GM19372 (cell line): Measurements from ENCODE around the gene SCN1B.

Source experiments
- ATAC-seq: cut with Tn5 transposase; IDR thresholded peaks from one replicate; pipeline ENCODE4 v1.9.1; 2021; ENCODE audit warnings: mild to moderate bottlenecking, low read depth, moderate library complexity; ENCODE audit not compliant: unreplicated experiment

The SCN1B gene

DNA sequence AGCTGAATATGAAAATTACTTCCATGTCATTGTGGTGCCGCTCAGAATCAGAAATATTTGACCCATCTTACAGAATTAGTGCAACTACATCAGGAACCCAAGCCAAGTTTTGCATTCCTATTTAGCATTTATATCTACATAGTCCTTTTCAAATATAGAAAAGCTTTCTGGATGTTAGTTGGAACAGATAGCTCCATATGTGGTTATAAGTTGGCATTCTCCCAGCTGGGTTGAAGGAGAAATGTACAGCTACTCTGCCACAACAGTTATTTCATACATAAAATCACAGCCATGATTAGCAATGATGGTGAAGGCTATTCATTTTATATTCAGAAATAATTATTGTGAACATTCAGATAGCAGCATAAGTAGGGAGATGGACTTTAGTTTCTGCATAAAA, 39.4 kb downstream of the SCN1B start:
- no peak for ATAC-seq

- no peak for ATAC-seq
Measured at GRCh38 chr19:35070471-35070870, 40.2 kb downstream of the SCN1B start.

GRCh38 chr19:35073516-35073915, 43.2 kb downstream of the SCN1B start:
- no peak for ATAC-seq

DNA sequence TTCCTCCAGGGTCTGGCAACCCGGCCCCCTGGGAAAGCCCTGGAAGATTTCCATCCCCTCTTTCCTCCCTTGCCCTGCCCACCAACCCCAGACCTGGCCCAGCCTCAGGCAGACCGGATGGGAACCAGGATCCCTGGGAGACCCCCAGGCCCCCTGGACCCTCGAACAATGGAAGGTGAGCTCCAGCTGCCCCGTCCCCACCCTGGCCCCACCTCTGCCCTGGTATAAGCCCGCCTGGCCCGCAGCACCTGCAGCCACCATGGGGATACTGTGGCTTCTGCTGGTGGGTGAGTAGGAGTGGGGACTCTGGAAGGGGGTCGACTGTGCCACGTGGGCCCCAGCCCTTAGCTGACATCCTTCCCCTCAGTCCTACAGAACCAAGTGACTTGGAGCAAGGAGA, 43.7 kb downstream of the SCN1B start:
- ATAC-seq = no peak

GRCh38 chr19:35074426-35075201, 44.3 kb downstream of the SCN1B start:
- ATAC-seq = no peak

GRCh38 chr19:35075202-35076025, 45.1 kb downstream of the SCN1B start:
- no peak for ATAC-seq

DNA sequence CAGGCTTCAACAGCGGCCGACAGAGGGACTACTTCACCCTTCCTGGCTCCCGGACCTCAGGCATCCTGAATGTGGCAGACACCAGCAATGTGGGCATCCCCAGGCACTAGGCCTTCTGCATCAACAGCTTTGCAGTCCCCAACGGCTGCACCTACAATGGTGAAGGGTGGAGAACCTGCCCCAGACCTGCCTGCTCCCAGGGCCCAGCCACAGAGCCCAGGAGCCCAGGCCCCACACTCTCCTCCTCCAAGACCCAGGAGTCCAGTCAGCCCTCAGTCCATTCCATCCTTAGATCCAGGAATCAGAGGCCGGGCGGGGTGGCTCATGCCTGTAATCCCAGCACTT, 45.7 kb downstream of the SCN1B start:
- no peak for ATAC-seq

GRCh38 chr19:35076657-35077056, 46.4 kb downstream of the SCN1B start:
- no peak for ATAC-seq

DNA sequence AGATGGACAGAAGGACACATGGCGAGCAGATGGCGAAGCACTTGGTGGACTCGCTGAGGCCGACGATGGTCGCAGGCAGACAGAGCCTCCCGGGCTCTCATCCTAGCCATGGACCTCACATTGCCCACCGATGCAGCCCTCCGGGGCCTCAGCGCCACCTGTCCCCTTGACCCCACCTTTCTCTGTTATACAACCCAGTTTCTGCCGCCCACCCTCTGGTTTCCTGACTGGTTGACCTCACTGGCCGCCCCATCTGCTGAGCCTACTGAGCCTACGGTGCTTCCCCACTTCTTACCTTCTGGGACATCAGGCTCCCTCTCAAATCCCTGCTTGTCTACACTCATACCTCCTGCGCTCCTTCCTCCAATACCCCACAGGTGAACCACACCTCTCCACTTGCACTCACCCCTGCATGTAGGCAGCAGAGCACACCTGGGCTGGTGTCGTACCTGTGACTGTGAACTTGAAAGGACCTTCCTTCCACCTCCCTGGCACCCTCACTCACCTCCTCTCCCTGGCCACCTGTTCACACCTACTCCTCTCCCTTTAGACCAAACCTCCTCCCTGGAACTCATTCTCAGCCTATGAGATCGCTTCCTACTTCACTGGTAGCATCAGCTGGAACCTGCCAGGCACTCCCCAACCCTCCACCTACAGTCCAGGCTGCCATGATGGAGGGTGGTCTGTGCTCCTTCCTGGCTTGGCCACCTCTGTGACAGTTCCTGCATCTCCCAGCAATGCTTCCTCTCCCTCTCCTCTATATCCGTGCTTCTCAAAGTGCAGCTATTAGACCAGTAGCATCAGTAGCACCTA, 47.3 kb downstream of the SCN1B start:
- ATAC-seq = no peak

- no peak for ATAC-seq
Measured at GRCh38 chr19:35079826-35080225, 49.6 kb downstream of the SCN1B start.

DNA sequence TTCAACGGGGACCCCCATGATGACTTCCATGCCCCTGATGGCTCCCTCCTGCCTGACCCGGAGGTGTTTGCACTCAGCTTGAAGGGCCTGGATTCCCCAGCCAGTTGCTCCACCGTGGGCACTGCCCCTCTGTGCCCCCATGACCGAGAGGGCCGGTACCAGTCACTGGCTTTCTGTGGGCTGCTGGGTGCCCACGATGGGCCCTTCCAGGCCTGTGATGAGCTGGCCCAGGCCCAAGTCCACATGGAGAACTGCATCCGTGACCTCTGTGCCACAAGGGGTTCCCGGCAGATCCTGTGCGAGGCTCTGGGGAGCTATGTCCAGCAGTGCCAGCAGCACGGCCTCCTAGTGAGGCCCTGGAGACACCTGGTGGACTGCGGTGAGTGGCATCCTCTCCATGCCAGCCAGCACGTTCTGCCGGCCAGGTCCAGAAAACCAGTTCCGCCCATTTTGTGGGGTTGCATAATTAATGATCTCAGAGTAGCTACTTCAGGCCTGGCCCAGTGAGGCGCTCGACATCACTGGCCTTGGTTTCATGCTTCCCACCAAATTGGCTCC, 50.4 kb downstream of the SCN1B start:
- no peak for ATAC-seq

- no peak for ATAC-seq
Measured at GRCh38 chr19:35081201-35081600, 50.9 kb downstream of the SCN1B start.

DNA sequence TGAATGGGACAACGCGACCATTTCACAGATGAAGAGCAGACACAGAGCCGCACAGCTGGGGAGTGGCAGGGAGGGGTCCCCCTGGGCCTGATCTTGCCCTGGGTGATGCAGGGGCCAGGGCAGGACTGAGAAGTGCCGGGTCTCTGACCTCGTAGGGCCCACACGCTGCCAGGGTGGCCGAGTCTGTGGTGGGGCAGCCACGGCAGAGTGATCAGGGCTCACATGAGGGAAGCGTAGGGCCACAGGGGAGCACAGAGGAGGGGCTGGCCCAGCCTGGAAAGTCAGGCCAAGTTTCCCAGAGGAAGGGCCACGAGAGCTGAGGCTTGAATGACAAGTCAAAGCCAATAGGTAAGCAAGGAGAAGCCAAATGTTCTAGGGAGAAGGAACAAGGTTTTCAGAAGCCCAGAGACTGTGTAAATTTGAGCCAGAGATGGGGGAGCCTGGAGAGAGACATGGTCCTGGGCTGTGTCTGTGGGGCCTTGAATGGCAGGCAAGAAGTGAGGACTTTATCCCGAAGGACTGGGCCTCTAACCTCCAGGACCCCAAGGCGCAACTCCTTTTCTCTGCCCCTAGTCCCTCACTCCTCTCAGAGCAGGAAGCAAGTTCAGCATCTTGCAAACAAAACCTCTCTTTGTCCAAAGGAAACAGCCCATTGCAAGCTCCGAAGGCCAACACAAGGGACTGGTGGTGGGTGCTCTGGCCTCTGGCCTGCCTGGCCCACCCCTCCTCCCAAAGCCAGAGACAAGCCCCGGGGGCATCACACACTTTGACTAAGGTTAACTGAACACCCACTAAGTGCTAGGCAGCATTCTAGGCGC, 53.6 kb downstream of the SCN1B start:
- no peak for ATAC-seq

GRCh38 chr19:35084509-35084762, 54.2 kb downstream of the SCN1B start:
- no peak for ATAC-seq

- no peak for ATAC-seq
Measured at GRCh38 chr19:35085947-35086346, 55.7 kb downstream of the SCN1B start.

DNA sequence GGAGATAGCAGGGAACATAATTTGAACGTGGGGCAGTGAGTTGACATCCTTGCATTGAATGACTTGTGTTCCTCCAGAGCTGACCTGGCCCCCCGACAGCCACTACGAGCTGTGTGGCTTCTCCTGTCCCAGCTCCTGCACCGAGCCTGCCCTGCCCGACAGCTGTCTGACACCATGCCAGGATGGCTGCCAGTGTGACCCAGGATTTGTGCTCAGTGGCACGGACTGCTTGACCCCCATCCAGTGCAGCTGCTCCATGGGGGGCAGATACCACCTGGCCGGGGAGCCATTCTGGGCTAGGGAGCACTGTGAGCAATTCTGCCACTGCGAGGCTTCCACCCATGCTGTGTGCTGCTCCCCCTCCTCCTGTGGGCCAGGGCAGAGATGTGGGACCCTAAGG, 56.2 kb downstream of the SCN1B start:
- ATAC-seq = no peak

GRCh38 chr19:35087393-35087792, 57.1 kb downstream of the SCN1B start:
- no peak for ATAC-seq

- ATAC-seq = no peak
Measured at GRCh38 chr19:35088131-35088913, 58.1 kb downstream of the SCN1B start.

- ATAC-seq = no peak
Measured at GRCh38 chr19:35089554-35089953, 59.3 kb downstream of the SCN1B start.
